Neural crest cell (in vitro differentiated cells): Measurements from ENCODE around the gene TGM5. TPM values are rescaled to one million over a fixed set of nuclear protein-coding genes. Genes with fewer than 3 reads are reported as not detected.

Source experiments
- DNase-seq: peaks from one replicate; pipeline ENCODE4 v3.0.0; 2021; ENCODE audit warnings: low read depth, mixed read lengths, low spot score
- H3K27ac Mint-ChIP-seq: one replicate; pipeline ENCODE4 v1.8.0; 2021; ENCODE audit warnings: mild to moderate bottlenecking, mixed read lengths; ENCODE audit not compliant: unreplicated experiment
- H3K27me3 Mint-ChIP-seq: 2 replicates; pipeline ENCODE4 v1.8.0; 2021; ENCODE audit warnings: low read depth, mild to moderate bottlenecking, mixed read lengths
- H3K36me3 Mint-ChIP-seq: 2 replicates; pipeline ENCODE4 v1.8.0; 2021; ENCODE audit warnings: low read depth, mild to moderate bottlenecking, mixed read lengths
- H3K4me1 Mint-ChIP-seq: 2 replicates; pipeline ENCODE4 v1.8.0; 2021; ENCODE audit warnings: mixed read lengths
- H3K4me3 Mint-ChIP-seq: one replicate; pipeline ENCODE4 v1.8.0; 2021; ENCODE audit warnings: mild to moderate bottlenecking, mixed read lengths
- H3K9me3 Mint-ChIP-seq: 2 replicates; pipeline ENCODE4 v1.8.0; 2021; ENCODE audit warnings: mixed read lengths
- total RNA-seq: library from RNA; stranded (reverse); gene quantifications from 2 replicates; pipeline ENCODE4 v1.2.1, GENCODE V29; 2021
- TF ChIP-seq, protein P1 (sequence below): fragments of 200-600 bp; sonication (generic); conservative IDR thresholded peaks from 2 replicates; pipeline ENCODE4 v1.5.0; 2021; ENCODE audit warnings: antibody characterized with exemption, mild to moderate bottlenecking

Gene TGM5
- total RNA-seq, 1 donor from 2014 or later, result not detected

DNA sequence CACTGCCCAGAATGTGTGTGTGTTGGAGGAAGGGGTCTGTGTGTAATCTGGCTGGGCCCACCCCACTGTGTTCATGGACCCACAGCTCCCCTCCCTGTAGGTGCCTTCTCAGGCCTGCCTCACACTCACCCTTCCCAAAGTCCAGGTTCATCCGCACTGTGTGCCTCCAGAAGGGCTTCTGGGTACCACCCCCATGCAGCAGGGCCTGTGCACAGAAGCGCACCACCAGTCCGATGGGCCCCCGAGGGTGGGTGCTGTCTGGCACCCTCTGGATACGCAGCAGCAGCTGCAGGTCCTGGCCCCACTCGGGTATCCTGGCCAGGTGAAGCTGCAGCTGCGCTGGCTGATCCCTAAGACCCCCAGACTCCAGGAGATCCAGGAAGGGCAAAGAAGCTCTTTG, 12.8 kb upstream of the TGM5 start:
- Mint-ChIP-seq H3K4me3 (no peak overlapping the region), H3K27me3 (peaks cover 4% of the 10 kb centered on the region), H3K9me3 (no peaks in the 10 kb centered on the region), H3K4me1 (peaks cover 7% of the 10 kb centered on the region), H3K27ac (no peak overlapping the region), H3K36me3 (no peaks in the 10 kb centered on the region)
- TF ChIP-seq, protein P1, sequence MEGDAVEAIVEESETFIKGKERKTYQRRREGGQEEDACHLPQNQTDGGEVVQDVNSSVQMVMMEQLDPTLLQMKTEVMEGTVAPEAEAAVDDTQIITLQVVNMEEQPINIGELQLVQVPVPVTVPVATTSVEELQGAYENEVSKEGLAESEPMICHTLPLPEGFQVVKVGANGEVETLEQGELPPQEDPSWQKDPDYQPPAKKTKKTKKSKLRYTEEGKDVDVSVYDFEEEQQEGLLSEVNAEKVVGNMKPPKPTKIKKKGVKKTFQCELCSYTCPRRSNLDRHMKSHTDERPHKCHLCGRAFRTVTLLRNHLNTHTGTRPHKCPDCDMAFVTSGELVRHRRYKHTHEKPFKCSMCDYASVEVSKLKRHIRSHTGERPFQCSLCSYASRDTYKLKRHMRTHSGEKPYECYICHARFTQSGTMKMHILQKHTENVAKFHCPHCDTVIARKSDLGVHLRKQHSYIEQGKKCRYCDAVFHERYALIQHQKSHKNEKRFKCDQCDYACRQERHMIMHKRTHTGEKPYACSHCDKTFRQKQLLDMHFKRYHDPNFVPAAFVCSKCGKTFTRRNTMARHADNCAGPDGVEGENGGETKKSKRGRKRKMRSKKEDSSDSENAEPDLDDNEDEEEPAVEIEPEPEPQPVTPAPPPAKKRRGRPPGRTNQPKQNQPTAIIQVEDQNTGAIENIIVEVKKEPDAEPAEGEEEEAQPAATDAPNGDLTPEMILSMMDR, result no peak
- no peak for DNase-seq

DNA sequence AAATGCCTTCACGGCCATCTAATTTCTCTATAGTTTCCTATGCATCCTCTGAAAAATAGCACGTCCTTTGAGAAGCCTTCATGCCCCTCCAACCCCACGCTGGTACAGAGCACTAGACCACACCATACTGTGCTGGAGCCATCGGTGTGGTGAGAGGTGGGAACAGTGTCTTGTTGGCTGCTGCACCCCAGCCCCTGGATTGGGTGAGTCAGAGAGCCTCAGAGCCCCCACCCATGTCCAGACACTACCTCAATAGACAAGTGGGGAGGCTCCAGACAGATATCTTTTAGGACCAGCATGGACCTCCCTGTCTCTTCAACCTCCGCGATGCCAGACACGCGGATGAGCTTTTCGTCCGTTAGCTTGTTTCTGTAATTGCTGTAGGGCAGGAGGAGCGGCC, 12.1 kb upstream of the TGM5 start:
- Mint-ChIP-seq H3K27me3 (no peaks in the 10 kb centered on the region), H3K27ac (no peak overlapping the region), H3K4me3 (no peak overlapping the region), H3K9me3 (no peaks in the 10 kb centered on the region), H3K36me3 (no peaks in the 10 kb centered on the region), H3K4me1 (peaks cover 7% of the 10 kb centered on the region)
- DNase-seq, result no peak
- TF ChIP-seq, protein P1, result no peak

DNA sequence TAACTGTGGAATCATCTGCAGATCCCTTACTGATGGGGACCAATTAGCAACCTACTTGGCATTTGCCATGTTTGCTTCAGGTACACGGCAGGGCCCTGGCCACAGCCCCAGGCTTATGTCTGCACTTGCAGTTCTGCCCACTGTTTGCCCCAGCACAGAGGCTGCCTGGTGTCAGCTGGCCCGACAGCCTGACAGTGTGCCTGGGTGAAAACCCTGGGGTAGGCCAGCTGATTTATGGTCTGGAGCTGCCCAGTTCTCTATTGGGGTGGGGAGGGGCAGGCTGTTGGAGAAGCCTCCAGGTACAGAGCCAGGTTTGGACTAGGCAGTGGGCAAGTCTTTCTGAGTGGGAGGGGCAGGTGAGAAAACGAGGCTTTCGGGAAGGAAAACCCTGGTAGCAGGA, 11.2 kb upstream of the TGM5 start:
- Mint-ChIP-seq H3K27me3 (no peaks in the 10 kb centered on the region), H3K9me3 (no peaks in the 10 kb centered on the region), H3K36me3 (no peaks in the 10 kb centered on the region), H3K4me3 (no peak overlapping the region), H3K4me1 (peaks cover 7% of the 10 kb centered on the region), H3K27ac (no peak overlapping the region)
- TF ChIP-seq, protein P1, result no peak
- DNase-seq, result no peak

DNA sequence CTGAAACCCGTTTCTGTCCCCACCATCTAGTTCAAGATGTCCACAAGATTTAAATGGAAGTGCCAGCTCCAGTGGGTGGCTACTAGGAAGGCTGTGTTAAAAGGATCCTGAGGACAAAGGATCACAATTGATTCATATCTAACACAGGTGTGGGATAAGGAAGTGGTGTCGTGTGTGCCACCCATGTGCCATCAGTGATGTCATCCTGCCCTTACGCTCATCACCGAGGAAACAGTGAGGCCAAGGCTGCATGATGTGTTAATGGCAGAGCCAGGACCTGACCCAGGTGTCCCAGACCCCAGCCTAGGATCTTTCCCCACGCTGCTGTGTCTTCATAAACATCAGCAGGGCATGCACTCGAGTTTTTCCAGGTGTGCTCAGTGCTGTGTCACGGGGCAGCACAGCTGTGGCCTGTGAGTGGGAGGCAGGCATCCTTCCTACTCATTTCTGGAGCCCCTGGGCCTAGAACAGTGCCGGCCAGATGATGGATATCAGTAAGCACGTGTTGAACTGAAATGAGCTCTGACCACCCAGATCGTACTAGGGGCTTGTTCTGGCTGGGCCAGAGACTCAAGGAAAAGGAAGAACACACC, 10.6 kb upstream of the TGM5 start:
- peaks cover 7% of the 10 kb centered on the region for H3K4me1 Mint-ChIP-seq
- H3K27ac Mint-ChIP-seq, result no peak overlapping the region
- no peaks in the 10 kb centered on the region for H3K36me3 Mint-ChIP-seq
- DNase-seq, result no peak
- TF ChIP-seq, protein P1, result no peak
- H3K9me3 Mint-ChIP-seq, result no peaks in the 10 kb centered on the region
- no peaks in the 10 kb centered on the region for H3K27me3 Mint-ChIP-seq
- no peak overlapping the region for H3K4me3 Mint-ChIP-seq

DNA sequence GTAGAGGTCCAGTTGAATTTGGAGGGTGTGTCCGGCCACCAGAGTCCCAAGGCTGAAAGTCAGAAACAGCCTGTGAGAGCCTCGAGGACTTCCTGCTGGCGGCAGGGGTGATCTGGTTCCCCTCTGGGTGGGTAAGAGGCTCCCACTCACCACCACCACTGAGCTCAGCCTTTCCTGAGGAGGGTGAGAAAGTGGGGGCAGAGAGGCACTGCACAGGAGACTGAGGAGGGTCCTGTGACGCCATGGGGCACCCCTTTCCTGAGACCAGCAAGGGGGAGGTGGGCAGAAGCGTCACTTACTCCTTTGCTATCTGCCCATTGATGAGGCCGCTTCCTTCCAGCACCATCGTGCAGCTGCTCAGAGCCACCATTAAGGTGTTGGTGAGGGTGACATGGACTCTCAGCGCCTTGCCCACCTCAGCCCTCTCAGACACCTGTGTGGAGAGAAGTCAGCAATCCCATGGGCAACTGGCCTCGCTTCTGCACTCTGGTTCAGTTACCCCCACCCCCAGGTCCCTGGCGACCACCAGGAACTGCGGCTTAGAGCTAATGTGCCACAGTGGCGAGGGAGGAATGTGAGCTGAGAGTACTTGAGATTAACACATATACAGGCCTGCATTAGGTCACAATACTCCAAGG, 10.0 kb upstream of the TGM5 start:
- no peak for DNase-seq
- H3K36me3 Mint-ChIP-seq, result no peaks in the 10 kb centered on the region
- no peak overlapping the region for H3K27ac Mint-ChIP-seq
- H3K27me3 Mint-ChIP-seq, result no peaks in the 10 kb centered on the region
- H3K4me1 Mint-ChIP-seq, result peaks cover 7% of the 10 kb centered on the region
- H3K4me3 Mint-ChIP-seq, result no peak overlapping the region
- H3K9me3 Mint-ChIP-seq, result peaks cover 3% of the 10 kb centered on the region
- TF ChIP-seq, protein P1, result no peak
